CD4-positive, alpha-beta T cell treated with Interleukin-17A for 1 hour (primary cell): ENCODE measurements around the gene PTGFRN.

Source experiments
- DNase-seq: peaks from one replicate; pipeline ENCODE4 v3.0.0-alpha.2; 2020

PTGFRN gene

GRCh38 chr1:117003223-117003875 lies 93.6 kb downstream of the PTGFRN start:
- DNase-seq: peak; percentile 11

- DNase-seq: no peak
These were observed 98.0 kb downstream of the PTGFRN start for GRCh38 chr1:117007719-117008013.

GRCh38 chr1:117008656-117009055 lies 98.9 kb downstream of the PTGFRN start:
- no peak for DNase-seq

- DNase-seq: peak; percentile 26
These were observed 99.4 kb downstream of the PTGFRN start for GRCh38 chr1:117009132-117009531.

- no peak for DNase-seq
These were observed 100.7 kb downstream of the PTGFRN start for GRCh38 chr1:117010310-117010969.

- DNase-seq: no peak
These were observed 101.6 kb downstream of the PTGFRN start for GRCh38 chr1:117011334-117011733.

- no peak for DNase-seq
These were observed 103.7 kb downstream of the PTGFRN start for GRCh38 chr1:117013309-117013858.

GRCh38 chr1:117014209-117014608 lies 104.5 kb downstream of the PTGFRN start:
- DNase-seq: no peak

GRCh38 chr1:117015724-117016123 lies 106.0 kb downstream of the PTGFRN start:
- no peak for DNase-seq

- DNase-seq: no peak
These were observed 107.3 kb downstream of the PTGFRN start for GRCh38 chr1:117017062-117017461.

- no peak for DNase-seq
These were observed 107.9 kb downstream of the PTGFRN start for GRCh38 chr1:117017648-117018047.

GRCh38 chr1:117020526-117021156 lies 110.9 kb downstream of the PTGFRN start:
- DNase-seq: no peak

GRCh38 chr1:117022114-117022513 lies 112.4 kb downstream of the PTGFRN start:
- no peak for DNase-seq

- DNase-seq: no peak
These were observed 115.9 kb downstream of the PTGFRN start for GRCh38 chr1:117025568-117025967.

GRCh38 chr1:117026361-117026760 lies 116.6 kb downstream of the PTGFRN start:
- DNase-seq: no peak

- DNase-seq: no peak
These were observed 120.0 kb downstream of the PTGFRN start for GRCh38 chr1:117029685-117030084.

- no peak for DNase-seq
These were observed 120.7 kb downstream of the PTGFRN start for GRCh38 chr1:117030271-117030877.

- DNase-seq: no peak
These were observed 122.5 kb downstream of the PTGFRN start for GRCh38 chr1:117032266-117032665.

- DNase-seq: no peak
These were observed 123.2 kb downstream of the PTGFRN start for GRCh38 chr1:117032681-117033539.

GRCh38 chr1:117033772-117034171 lies 124.1 kb downstream of the PTGFRN start:
- no peak for DNase-seq

GRCh38 chr1:117034791-117035290 lies 125.1 kb downstream of the PTGFRN start:
- DNase-seq: no peak

GRCh38 chr1:117036018-117036461 lies 126.3 kb downstream of the PTGFRN start:
- no peak for DNase-seq
